ENCODE data around the gene SLC10A2.

DNA sequence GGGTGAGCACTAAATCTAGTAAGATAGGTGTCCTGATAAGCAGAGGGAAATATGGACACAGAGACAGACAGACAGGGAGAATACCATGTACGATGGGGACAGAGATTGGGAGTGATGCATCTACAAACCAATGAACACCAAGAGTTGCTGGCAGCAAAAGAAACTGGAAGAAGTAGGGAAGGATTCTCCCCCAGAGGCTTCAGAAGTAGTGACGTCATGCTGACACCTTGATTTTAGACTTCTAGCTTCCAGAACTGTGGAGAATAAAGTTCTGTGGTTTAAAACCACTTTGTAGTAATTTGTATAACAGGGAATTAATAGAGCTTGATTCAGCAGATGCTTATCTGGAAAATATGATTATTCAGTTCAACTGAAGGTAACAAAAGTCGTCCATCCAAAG lies 66.1 kb downstream of the SLC10A2 start:
- no peak for TF ChIP-seq EP300 (IDR thresholded peaks at IDR 0.05)
- TF ChIP-seq, protein P1, sequence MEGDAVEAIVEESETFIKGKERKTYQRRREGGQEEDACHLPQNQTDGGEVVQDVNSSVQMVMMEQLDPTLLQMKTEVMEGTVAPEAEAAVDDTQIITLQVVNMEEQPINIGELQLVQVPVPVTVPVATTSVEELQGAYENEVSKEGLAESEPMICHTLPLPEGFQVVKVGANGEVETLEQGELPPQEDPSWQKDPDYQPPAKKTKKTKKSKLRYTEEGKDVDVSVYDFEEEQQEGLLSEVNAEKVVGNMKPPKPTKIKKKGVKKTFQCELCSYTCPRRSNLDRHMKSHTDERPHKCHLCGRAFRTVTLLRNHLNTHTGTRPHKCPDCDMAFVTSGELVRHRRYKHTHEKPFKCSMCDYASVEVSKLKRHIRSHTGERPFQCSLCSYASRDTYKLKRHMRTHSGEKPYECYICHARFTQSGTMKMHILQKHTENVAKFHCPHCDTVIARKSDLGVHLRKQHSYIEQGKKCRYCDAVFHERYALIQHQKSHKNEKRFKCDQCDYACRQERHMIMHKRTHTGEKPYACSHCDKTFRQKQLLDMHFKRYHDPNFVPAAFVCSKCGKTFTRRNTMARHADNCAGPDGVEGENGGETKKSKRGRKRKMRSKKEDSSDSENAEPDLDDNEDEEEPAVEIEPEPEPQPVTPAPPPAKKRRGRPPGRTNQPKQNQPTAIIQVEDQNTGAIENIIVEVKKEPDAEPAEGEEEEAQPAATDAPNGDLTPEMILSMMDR (IDR thresholded peaks at IDR 0.05): no peak

Data from tibial nerve (tissue), 4 donors.